Measurements from ENCODE around the gene EFCAB6.

- TF ChIP-seq POLR2AphosphoS5 (IDR thresholded peaks at IDR 0.05), result no peak
- no peak for TF ChIP-seq CTCF (IDR thresholded peaks at IDR 0.05 in 8 of 11, conservative IDR thresholded peaks at IDR 0.05 in 3 of 11)
These were observed 7.4 kb upstream of the EFCAB6 start for GRCh38 chr22:43819421-43819921.
